DOHH2 (cell line): Measurements from ENCODE around the gene FNDC10.

Experiments
- H3F3A ChIP-seq: fragments of 200-600 bp; sonication (generic), shearing (Covaris generic); 2 replicates; pipeline ENCODE4 v1.6.0; 2016; ENCODE audit warnings: antibody characterized with exemption, mild to moderate bottlenecking; ENCODE audit not compliant: control insufficient read depth, insufficient read depth
- H3K27ac ChIP-seq: fragments of 200-600 bp; sonication (generic); 2 replicates; pipeline ENCODE4 v1.5.1; 2014; ENCODE audit warnings: low read depth, mild to moderate bottlenecking, low read length, moderate library complexity
- H3K27me3 ChIP-seq: fragments of 200-600 bp; sonication (generic); 2 replicates; pipeline ENCODE4 v1.6.1; 2014; ENCODE audit warnings: mild to moderate bottlenecking, low read length, mixed read lengths; ENCODE audit not compliant: control insufficient read depth
- H3K36me3 ChIP-seq: fragments of 200-600 bp; sonication (generic); 2 replicates; pipeline ENCODE4 v1.6.1; 2014; ENCODE audit warnings: mild to moderate bottlenecking, low read length, moderate library complexity, mixed read lengths; ENCODE audit not compliant: control insufficient read depth
- H3K4me1 ChIP-seq: fragments of 200-600 bp; sonication (generic); 2 replicates; pipeline ENCODE4 v1.6.1; 2014; ENCODE audit warnings: mild to moderate bottlenecking, low read length, mixed read lengths; ENCODE audit not compliant: control insufficient read depth
- H3K4me2 ChIP-seq: fragments of 200-600 bp; sonication (generic); 2 replicates; pipeline ENCODE4 v1.6.0; 2014; ENCODE audit warnings: mild to moderate bottlenecking, low read length, moderate library complexity
- H3K4me3 ChIP-seq: fragments of 200-600 bp; sonication (generic); 2 replicates; pipeline ENCODE4 v1.5.1; 2014; ENCODE audit warnings: mild to moderate bottlenecking, low read length, mixed read lengths
- H3K79me2 ChIP-seq: fragments of 200-600 bp; sonication (generic); 2 replicates; pipeline ENCODE4 v1.6.1; 2014; ENCODE audit warnings: mild to moderate bottlenecking, low read length, mixed read lengths; ENCODE audit not compliant: control insufficient read depth
- H3K9me2 ChIP-seq: fragments of 200-600 bp; sonication (generic); replicated peaks from 2 replicates; pipeline ENCODE4 v1.6.1; 2014; ENCODE audit warnings: mild to moderate bottlenecking, low read length, mixed read lengths; ENCODE audit not compliant: control insufficient read depth
- H3K9me3 ChIP-seq: fragments of 200-600 bp; sonication (generic); 2 replicates; pipeline ENCODE4 v1.6.1; 2014; ENCODE audit warnings: antibody characterized with exemption, low read length, mixed read lengths; ENCODE audit not compliant: control insufficient read depth, insufficient read depth
- H4K20me1 ChIP-seq: fragments of 200-600 bp; sonication (generic); 2 replicates; pipeline ENCODE4 v1.6.0; 2014; ENCODE audit warnings: low read depth, mild to moderate bottlenecking, antibody characterized with exemption, low read length, moderate library complexity; ENCODE audit not compliant: control insufficient read depth, insufficient read depth
- CTCF ChIP-seq: fragments of 200-600 bp; sonication (generic); IDR thresholded peaks from one replicate; pipeline ENCODE4 v1.5.1; 2014; ENCODE audit warnings: antibody characterized with exemption, mild to moderate bottlenecking, low read depth, low read length; ENCODE audit not compliant: poor library complexity, severe bottlenecking
- EZH2phosphoT487 ChIP-seq: fragments of 200-600 bp; sonication (generic); IDR thresholded peaks from 2 replicates; pipeline ENCODE4 v1.6.1; 2017; ENCODE audit warnings: borderline replicate concordance, mild to moderate bottlenecking, antibody characterized with exemption, low read length, moderate library complexity, mixed read lengths

Gene FNDC10

GRCh38 chr1:1606232-1606631 is 6.3 kb upstream of the FNDC10 start:
- no peaks in the 10 kb centered on the region for H3K9me3 ChIP-seq
- H3K27ac ChIP-seq, result no peak overlapping the region
- TF ChIP-seq CTCF (no peak), EZH2phosphoT487 (no peak)
- H3F3A ChIP-seq, result peaks cover 6% of the 10 kb centered on the region
- H3K79me2 ChIP-seq, result no peaks in the 10 kb centered on the region
- H3K27me3 ChIP-seq, result peaks cover 20% of the 10 kb centered on the region
- no peak overlapping the region for H3K4me3 ChIP-seq
- H3K9me2 ChIP-seq, result no peaks in the 10 kb centered on the region
- H3K4me1 ChIP-seq, result peaks cover 34% of the 10 kb centered on the region
- no peaks in the 10 kb centered on the region for H4K20me1 ChIP-seq
- H3K4me2 ChIP-seq, result no peak overlapping the region
- H3K36me3 ChIP-seq, result no peaks in the 10 kb centered on the region

GRCh38 chr1:1605724-1606123 is 5.8 kb upstream of the FNDC10 start:
- H3K4me2 ChIP-seq, result no peak overlapping the region
- no peaks in the 10 kb centered on the region for H3K36me3 ChIP-seq
- no peaks in the 10 kb centered on the region for H4K20me1 ChIP-seq
- H3K9me3 ChIP-seq, result no peaks in the 10 kb centered on the region
- peaks cover 34% of the 10 kb centered on the region for H3K4me1 ChIP-seq
- H3K9me2 ChIP-seq, result no peaks in the 10 kb centered on the region
- no peak overlapping the region for H3K4me3 ChIP-seq
- no peak overlapping the region for H3K27ac ChIP-seq
- peaks cover 3% of the 10 kb centered on the region for H3F3A ChIP-seq
- no peaks in the 10 kb centered on the region for H3K79me2 ChIP-seq
- no peak for TF ChIP-seq CTCF
- no peak for TF ChIP-seq EZH2phosphoT487
- H3K27me3 ChIP-seq, result peaks cover 25% of the 10 kb centered on the region

GRCh38 chr1:1605034-1605591 is 5.2 kb upstream of the FNDC10 start:
- Histone ChIP-seq H3F3A (peaks cover 3% of the 10 kb centered on the region), H3K27me3 (peaks cover 30% of the 10 kb centered on the region), H3K36me3 (no peaks in the 10 kb centered on the region), H3K4me1 (peaks cover 33% of the 10 kb centered on the region), H3K9me2 (no peaks in the 10 kb centered on the region), H3K79me2 (no peaks in the 10 kb centered on the region), H4K20me1 (no peaks in the 10 kb centered on the region), H3K27ac (no peak overlapping the region), H3K4me3 (no peak overlapping the region), H3K4me2 (no peak overlapping the region), H3K9me3 (no peaks in the 10 kb centered on the region)
- no peak for TF ChIP-seq EZH2phosphoT487
- no peak for TF ChIP-seq CTCF
